Globus pallidus (tissue), 1 donor: Measurements from ENCODE around the gene GIPR.
A peak's percentile ranks its signal among the peaks of the same experiment; 100 is the strongest.
"Not testable (repeated sequence)": the region's sequence is repeated elsewhere in the genome, so short reads cannot be mapped to it uniquely, and the experiment has no call there.

ENCODE experiments used
- DNase-seq: peaks from one replicate; pipeline ENCODE4 v3.0.0-alpha.2; 2015; ENCODE audit warnings: low spot score

The GIPR gene

GRCh38 chr19:45667620-45668341 is at the start of gene GIPR:
GIPR (plus strand) TSS chr19:45668221; CDS start chr19:45669521, 1,300 bp downstream.
- no peak for DNase-seq

- no peak for DNase-seq
Measured at GRCh38 chr19:45621389-45621788, 46.6 kb upstream of the GIPR start.

- DNase-seq, result no peak
Measured at GRCh38 chr19:45621976-45622503, 46.0 kb upstream of the GIPR start.

GRCh38 chr19:45623984-45624383 is 44.0 kb upstream of the GIPR start:
- no peak for DNase-seq

GRCh38 chr19:45628219-45628618 is 39.8 kb upstream of the GIPR start:
- DNase-seq, result not testable (repeated sequence)

- no peak for DNase-seq
Measured at GRCh38 chr19:45629704-45630103, 38.3 kb upstream of the GIPR start.

GRCh38 chr19:45630463-45630862 is 37.6 kb upstream of the GIPR start:
- no peak for DNase-seq

- DNase-seq, result peak; percentile 36
Measured at GRCh38 chr19:45632468-45633196, 35.4 kb upstream of the GIPR start.

- no peak for DNase-seq
Measured at GRCh38 chr19:45636275-45636674, 31.7 kb upstream of the GIPR start.

GRCh38 chr19:45636902-45637301 is 31.1 kb upstream of the GIPR start:
- no peak for DNase-seq

GRCh38 chr19:45637890-45638667 is 29.9 kb upstream of the GIPR start:
- DNase-seq, result no peak

GRCh38 chr19:45638930-45639729 is 28.9 kb upstream of the GIPR start, which contains the start of gene EML2:
EML2 (minus strand) TSS chr19:45639397; CDS start chr19:45639376, 21 bp downstream.
- no peak for DNase-seq

GRCh38 chr19:45640849-45641273 is 27.2 kb upstream of the GIPR start:
- DNase-seq, result no peak

GRCh38 chr19:45641274-45642105 is 26.5 kb upstream of the GIPR start:
- DNase-seq, result peak; percentile 37

GRCh38 chr19:45643024-45643926 is 24.7 kb upstream of the GIPR start:
- peak; percentile 90 for DNase-seq

- DNase-seq, result peak; percentile 59
Measured at GRCh38 chr19:45643927-45644771, 23.9 kb upstream of the GIPR start.

- peak; percentile 99 for DNase-seq
Measured at GRCh38 chr19:45645068-45645630, 22.9 kb upstream of the GIPR start.
